Stimulated activated CD8-positive, alpha-beta memory T cell treated with anti-CD3 and anti-CD28 coated beads, Interleukin-15, amount 100 ng/mL, for 4 hours (primary cell): ENCODE data around the gene GPC6.

Experiments
- DNase-seq, 2 donors: peaks; one replicate each; pipeline ENCODE4 v3.0.0-alpha.2; 2020; ENCODE audit warnings: low read depth in 2 of 2

GPC6 gene

DNA sequence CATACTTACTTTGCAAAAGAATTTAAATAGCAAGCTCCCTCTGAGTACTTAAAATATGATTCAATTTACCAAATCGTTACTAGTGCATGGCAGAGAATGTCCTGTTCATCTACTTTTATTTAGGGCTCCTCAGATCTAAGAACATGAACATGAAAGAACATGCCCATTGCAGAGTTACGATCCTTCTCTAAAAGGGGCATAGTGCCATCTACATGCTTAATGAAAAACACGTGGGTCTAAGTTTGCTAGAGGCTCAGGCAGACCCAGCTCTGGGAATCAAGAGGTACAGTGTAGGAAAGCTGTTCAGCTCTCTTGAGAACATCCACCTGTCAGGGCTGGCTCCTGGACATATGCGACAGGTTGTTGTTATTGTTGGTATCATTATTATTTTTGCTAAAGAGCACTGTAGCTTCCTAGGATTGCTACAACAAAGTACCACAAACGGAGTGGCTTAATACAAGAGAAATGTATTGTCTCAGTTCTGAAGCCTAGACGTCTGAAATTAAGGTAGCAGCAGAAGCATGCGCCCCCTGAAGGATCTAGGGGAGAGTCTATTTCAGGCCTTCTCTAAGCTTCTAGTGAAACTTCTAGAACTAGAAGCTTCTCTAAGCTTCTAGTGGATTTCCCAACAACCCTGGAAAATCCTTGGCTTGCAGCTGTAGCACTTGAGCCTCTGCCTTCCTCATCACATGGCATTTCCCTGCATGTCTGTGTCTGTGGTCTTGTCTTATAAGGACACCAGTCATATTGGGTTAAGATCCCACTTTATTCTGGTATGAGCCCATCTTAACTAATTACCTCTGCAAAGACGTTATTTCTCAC lies 1119.0 kb downstream of the GPC6 start:
- DNase-seq = no peak

DNA sequence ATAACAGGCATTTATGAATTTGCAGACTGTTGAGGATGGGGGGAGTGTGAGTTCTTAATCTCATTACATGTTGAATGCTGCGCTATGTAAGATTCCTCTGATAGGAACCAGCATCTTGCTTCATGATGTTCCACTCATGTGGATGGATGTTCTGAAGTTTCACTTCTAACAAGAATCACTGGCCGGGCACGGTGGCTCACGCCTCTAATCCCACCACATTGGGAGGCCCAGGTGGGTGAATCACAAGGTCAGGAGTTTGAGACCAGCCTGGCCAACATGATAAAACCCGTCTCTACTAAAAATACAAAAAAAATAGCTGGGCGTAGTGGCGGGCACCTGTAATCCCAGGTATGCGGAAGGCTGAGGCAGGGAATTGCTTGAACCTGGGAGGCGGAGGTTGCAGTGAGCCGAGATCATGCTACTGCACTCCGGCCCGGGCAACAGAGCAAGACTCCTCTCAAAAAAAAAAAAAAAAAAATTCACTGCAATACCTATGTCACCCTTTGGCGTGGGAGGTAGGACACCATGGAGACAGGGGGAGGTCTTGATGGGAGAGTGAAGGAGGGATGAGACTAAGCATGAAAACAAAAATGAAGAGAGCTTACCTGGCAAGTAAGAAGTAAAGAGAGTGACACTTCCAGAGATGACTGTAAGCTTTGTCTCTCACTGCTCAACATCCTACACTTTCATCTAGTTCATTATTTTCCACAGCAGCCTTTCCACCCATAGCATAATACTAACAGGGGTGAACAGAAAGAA lies 1119.8 kb downstream of the GPC6 start:
- no peak for DNase-seq

DNA sequence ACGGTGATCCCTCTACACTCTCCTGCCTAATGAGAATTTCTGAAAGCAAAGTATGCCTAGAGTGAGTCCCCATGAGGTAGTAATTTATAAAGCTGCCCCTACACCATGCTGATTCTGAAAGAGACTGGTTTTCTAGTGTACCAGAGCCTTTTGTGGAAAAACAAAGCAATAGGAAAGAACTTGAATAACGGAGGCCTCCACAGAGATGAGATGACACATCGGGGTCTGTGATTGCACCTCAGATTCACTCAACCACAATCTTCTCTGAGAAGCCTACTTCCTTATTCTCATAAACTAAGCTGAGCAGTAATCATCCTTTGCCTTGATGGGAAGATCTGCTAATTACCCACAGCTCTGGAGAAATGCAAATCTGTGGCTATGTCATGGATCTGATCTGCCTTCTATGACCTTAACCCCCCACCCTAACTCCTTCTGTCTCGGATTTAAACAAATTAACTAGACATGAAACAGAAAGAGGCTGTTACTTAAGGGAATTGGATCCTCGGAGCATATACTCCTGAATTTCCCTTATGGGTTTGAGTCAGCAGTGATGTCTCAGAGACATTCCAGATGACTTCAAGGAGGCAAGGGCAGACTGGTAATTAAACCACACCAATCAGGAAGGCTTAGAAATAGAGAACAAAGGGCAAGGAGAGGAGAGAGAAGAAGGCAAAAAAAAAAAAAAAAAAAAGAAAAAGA lies 1124.8 kb downstream of the GPC6 start:
- DNase-seq = no peak

DNA sequence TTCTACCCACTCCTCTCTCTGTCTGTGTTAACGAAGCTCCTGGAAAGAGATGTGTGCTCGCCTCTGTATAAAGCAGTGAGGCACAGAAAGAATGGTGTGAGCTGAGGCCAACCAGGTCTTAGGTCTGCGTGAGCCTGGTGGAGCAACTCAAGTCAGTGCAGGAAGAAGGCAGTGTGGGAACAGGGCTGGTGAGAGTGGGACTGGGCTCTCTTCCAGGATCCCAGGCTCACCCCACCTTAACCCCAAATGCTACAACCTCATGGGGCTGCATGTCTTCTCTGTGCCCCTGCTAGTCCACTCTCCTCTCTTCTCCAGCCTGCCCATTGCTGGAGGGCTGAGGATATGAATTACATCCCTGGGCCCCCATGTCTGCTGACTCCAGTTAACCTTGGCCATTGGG lies 1125.5 kb downstream of the GPC6 start:
- no peak for DNase-seq

DNA sequence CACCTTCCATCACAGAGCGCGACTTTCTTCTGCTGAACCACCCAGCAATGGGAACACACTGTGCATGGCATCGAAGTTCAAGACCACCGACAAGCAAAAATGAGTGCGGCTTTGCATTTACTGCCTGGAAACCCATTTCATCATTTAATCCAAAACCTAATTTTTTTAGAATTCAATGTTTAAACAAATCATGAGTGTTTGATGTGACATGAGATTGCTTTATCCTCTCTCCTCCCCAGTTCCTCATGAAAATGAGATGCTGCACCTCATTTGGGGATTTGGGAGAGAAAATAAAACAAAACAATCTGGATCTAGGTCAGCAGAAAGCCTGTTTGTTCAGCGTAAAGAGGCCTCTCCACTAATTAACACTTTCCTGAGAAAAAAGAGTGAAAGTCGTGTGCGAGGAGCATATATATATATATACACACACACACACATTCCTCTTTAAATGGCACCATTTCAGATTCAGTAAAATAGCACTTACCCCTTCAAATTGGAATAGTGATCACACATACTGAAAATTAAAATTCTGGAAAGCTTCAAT lies 1126.6 kb downstream of the GPC6 start:
- no peak for DNase-seq

DNA sequence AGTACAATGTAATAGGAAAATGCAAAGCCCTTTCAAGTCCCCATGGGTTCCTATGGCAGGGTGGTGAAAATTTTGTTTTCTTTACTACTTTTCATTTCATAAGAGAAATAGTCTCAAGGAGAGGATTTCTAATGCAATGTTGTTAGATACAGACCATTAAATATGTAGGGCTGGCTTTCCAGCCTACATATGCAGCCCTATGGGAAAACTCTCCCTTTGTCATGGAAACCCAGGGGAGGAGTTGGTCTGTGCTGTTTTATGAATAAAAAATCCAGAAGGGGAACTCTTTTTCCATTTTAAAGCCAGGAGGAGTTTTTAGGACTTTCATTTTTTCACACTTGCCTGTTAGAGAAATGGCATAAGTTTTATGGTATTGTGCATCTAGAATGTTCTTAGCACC lies 1133.3 kb downstream of the GPC6 start:
- no peak for DNase-seq

DNA sequence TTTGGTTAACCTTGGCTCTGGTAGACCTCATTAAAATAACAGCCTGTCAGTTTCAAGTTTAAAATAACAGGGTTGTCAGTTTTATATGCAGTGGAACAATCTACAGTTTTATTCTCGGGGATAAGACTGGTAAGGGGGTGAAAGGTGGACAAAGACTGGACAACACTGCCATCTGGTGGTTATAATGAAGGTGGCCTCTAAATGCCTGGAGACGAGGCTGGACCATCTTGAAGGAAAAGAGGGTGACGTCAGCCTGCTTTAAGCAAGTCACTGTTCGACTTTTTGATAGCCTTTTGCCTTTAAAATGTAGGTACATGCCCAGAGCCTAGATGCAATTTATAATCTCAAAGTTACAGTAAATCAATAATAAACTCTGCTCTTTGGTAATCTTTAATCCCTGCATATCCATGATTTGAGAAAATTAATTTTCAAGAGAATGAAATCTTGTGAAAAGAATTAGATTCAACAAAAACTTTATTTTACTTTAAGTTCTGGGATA lies 1135.9 kb downstream of the GPC6 start:
- DNase-seq = peak in 1 of 2 donors; percentile 51

DNA sequence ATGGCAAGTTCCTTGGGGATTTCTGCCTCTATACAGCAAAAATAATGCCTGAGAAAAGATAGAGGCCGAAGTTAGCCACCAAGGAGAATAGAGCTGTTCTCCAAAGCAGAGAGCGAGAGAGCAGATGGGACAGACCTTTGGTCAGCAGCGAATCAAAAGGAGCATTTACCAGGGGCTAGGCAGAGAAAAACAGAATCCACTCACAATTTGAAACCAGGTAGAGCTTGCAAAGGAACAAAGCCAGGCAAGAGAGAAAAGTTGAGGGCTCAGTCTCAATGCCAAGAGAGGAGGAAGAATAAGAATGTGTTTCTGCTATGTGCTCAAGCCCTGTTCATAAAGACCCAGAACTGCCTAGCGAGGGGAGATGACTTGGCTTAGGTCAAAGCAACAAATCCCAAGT lies 1140.1 kb downstream of the GPC6 start:
- DNase-seq = no peak

DNA sequence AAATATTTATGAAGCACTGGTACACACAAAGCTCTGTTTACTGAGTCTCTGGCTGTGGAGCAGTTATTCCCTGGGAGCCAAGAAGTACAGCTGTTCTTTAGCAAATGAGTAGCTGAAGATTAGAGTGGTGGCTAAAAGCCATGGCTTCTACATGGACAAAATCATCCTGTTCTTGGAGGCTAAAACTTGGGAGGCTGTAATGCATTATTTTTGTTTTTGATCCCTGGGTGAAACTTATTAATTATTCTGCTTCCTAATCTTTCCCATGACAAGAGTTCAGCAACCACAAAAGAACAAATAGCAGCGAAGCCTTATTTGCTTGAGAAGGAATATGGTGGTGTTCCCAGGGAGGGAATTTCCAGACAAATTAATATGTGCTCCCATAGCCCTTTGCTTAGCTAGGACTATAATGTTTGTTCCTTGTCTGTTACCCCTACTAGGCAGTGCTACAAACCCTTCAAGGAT lies 1143.4 kb downstream of the GPC6 start:
- no peak for DNase-seq

DNA sequence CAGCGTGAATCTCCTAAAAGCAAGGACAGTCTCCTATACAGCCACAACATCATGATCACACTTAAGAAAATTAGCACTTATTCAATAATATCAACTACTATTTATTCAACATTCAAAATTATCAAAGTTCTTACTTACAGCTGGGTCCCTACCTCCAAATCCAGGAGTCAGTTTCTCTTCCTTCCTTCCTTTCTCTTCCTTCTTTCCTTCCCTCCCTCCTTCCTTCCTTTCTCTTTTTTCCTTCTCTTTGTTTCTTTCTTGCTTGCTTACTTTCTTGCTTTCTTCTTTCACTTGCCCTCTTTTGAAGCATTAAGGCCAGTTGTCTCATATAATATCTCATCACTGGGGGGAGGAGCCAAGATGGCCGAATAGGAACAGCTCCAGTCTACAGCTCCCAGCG lies 1145.2 kb downstream of the GPC6 start:
- DNase-seq = no peak

DNA sequence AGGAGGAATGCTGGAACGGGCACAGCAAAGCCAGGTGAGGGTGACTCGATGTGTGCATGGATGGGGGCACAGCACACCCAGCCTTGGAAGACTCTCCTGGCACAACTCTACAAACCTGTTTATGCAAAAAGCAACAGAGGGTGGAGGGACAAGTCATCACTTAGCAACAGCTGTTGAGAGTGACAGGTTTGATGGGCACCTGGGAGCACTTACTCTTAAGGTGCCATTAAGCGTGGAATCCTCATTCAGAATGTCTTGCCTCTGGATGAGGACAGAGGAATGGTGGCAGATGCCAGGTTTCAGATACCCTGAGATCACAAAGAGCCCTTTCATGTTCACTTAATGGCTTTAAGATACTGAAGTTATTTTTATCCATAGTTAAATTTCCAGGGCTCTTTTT lies 1155.9 kb downstream of the GPC6 start:
- no peak for DNase-seq

DNA sequence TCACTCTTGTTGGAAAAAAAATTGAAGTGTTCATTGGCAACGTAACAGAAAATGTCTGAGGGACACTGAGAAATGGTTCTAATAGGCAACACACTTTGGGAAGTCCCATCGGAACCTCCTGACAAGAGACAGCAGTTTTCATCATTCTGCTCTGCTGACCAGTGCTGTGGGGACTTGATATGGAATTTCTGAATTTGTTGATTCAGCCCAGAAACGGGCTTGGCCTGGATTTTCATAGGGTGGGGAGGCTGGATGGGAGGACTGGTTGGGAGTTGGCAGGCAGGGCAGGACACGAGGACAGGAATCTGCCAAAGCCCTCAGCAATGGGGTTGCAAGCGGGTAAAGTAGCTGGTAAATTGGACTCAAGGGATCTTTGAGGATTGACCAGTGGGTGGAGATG lies 1156.4 kb downstream of the GPC6 start:
- no peak for DNase-seq

DNA sequence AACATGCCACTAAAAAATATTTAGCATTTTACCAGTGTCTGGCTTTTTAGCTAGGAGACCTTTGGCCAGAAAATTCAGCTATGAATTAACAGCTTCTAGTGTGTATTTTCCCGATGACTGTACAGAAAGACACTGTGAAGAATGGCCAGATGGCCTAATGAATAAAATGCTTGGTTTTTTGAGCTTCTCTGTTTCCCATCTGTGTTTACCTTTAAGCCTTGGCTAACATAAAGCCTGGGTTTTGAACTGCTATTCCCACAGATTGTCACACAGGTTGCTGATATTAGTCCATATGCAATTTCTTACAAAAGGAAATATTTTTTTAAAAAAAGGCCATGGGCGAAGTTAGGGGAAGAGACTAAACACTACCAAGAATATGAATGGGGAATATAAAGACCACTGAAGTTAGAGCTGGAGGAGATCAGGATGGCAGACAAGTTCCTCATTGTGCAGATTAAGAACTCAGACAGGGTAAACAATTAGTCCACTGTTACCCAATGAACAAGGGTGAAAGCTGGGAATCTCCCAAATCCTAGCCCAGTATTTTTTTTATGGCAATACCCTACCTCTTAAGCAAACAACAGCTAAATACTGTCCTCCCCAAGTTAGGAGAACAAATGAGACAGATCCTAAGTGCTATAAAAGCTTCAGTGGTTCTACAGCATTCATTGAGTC lies 1157.8 kb downstream of the GPC6 start:
- DNase-seq = no peak

DNA sequence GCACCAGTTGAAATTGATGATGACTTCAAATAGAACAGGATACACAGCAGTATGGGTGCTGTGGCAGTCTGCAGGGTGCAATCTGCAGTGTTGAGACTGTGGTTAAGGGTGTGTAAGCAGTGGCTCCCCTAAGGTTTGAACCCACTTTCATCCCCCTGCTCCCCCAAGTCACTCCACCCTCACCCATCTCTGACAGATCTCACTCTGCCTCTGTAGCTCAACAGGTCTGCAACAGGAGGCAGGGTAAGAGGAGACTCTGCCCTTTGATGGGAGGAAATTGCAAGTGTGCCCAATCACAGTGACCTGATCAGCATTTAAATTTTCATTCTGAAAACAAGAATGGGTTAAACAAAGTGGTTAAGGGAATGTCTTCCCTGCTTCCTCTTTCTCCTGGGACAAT lies 1160.4 kb downstream of the GPC6 start:
- DNase-seq = no peak

DNA sequence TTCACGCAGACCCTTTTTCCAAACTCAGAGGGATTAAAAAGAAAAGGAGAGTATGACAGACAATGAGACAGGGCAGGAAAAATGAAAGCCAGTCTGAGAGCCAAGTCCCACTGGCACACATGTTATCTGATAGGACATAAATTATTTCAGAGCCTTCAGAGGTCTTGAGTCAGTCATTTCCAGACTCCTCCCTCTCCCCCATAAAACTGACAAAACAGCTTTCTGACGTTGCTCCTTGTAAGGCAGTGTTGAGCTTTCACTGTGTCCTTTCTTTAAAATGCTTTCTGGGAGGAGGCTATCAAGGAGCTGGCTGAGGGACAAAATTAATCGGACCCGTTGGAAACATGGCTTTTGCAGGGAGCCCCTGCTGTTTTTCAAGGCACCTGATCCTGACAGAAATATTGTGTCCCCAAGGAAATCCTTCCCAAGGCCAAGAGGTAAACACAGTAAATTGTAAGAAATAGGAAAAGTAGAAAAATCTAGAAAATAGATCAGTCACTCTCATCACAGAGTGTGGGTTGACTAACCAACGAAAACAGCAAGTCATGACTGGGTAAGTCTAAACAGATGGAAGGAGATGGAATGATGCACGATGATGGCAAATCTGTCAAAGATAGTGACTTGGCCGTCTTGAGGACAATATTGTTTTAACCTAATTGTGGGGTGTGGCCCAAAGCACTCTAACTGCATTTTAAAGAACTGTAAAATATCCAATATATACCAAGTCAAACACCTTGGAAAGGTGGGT lies 1163.2 kb downstream of the GPC6 start:
- no peak for DNase-seq

DNA sequence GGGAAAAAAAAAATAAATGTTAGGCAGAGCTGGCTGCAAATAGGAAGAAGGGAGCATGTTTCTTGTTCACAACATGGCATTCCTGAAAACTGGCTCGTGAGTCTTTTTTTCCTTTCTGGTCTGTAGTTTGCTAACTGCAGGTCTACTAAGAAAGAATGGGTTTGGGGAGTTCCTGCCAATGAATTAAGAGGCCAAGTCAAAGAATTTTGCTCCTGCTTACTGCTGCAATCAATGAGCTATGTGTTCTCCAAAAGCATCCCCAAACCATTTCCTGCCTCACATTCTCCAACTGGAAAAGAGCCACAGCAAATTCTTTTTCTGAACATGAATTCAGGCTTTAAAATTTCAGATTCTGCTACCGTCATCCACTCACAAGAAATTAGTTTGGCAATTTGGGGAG lies 1164.3 kb downstream of the GPC6 start:
- DNase-seq = no peak

DNA sequence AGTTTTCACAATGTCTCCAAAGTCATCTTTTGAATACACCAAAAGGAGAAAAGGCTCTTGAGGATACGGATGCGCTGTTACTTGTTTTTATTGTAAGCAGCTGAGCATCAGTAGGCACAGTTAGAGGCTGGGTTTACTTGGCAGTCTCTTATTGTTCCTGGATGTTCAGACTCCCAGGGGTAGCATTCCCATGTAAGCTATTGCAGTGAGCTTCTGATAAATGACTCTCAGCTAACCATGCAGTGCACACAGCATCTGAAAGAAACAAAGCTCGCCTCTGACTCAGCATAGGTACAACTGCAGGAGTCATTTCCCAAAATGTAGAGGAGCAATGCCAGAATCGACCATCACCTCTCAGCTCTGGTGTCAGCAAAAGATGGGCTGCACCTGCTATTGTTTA lies 1168.1 kb downstream of the GPC6 start:
- no peak for DNase-seq

DNA sequence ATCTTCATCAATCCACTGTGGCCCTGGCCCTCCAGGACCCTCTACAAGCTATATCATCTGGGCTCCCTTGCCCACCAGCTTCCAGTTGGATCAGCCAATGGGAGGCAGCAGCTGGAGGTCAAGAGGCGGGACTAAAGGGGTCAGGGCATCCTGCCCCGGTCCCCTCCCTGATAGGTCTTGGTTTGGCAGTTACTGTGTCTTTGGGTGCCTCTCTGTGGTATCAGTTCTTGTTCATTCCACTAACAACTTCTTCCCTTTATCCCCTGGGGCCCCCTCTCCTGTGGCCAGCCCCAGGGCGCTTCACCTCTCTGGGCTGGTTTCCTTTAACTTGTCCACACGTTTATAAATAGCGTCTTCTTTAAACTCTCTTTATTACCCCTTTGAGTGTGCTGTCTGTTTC lies 1169.3 kb downstream of the GPC6 start:
- no peak for DNase-seq

DNA sequence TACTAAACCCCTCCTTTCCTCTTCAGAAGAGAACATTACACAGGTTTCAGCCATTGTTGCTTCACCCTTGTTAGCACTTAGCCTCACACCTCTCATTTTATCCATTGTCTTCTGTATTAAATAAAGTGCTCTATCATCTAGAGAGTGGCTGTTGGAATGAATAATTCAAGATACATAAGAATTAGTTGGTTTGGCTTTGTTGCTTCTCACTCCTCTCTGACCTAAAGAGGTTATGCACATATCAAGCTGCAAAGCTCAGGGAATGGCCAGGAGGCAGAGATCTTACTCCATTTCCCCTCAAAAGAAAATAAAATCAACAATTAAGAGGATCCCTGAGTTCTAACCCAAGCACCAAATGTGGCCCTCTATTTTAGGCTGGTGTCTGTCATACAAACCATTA lies 1173.2 kb downstream of the GPC6 start:
- no peak for DNase-seq

DNA sequence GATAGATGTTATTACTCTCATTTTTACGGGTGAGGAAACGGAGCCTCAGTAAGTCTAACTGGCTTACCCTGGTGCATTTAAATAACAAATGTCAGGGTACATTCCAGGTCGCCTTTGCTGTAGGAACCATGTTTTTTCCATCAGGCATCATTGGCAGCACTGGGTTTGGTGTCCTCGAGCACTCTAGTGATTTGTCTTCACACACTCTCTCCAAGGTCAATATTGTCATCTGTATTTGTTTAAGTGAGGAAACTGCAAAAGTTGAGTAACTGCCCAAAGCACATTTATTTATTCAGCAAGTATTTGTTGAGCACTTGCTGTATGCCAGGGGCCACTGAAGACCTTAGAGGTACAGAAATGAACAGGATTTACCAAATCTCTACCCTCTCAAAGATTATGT lies 1174.3 kb downstream of the GPC6 start:
- no peak for DNase-seq
